IMR-90 (cell line): ENCODE results near the gene FOSB.

Experiments used
- BHLHE40 ChIP-seq: fragments of 150-350 bp; IDR thresholded peaks from 2 replicates; pipeline ENCODE4 v1.6.1; 2016; ENCODE audit warnings: mild to moderate bottlenecking, low read depth, low read length
- CEBPB ChIP-seq: IDR thresholded peaks from 2 replicates; pipeline ENCODE4 v1.6.1; 2012; ENCODE audit warnings: low read depth, low read length, improper control_type of control experiment
- CTCF ChIP-seq: conservative IDR thresholded peaks from 2 replicates; pipeline ENCODE4 v1.5.1; 2012; ENCODE audit warnings: mild to moderate bottlenecking, low read depth, low read length, improper control_type of control experiment
- ELK1 ChIP-seq: fragments of 150-350 bp; IDR thresholded peaks from 2 replicates; pipeline ENCODE4 v1.6.1; 2016; ENCODE audit warnings: low read depth, mild to moderate bottlenecking, low read length, moderate library complexity, borderline replicate concordance
- POLR2A ChIP-seq: IDR thresholded peaks from 2 replicates; pipeline ENCODE4 v1.6.1; 2012; ENCODE audit warnings: mild to moderate bottlenecking, low read depth, low read length
- RFX5 ChIP-seq: IDR thresholded peaks from 2 replicates; pipeline ENCODE4 v1.8.0; 2012; ENCODE audit warnings: low read depth, mild to moderate bottlenecking, low read length, moderate library complexity
- SMC3 ChIP-seq: fragments of 150-350 bp; IDR thresholded peaks from 2 replicates; pipeline ENCODE4 v1.6.1; 2016; ENCODE audit warnings: low read depth, mild to moderate bottlenecking, antibody characterized with exemption, low read length, moderate library complexity
- USF2 ChIP-seq: fragments of 150-350 bp; IDR thresholded peaks from 2 replicates; pipeline ENCODE4 v1.6.1; 2017; ENCODE audit warnings: mild to moderate bottlenecking, antibody characterized with exemption, low read length, low read depth

- TF ChIP-seq CTCF (no peak), BHLHE40 (no peak), CEBPB (no peak), SMC3 (no peak), POLR2A (no peak), USF2 (peak; percentile 75), ELK1 (no peak), RFX5 (no peak)
Measured at GRCh38 chr19:45501730-45502014, 33.9 kb downstream of the FOSB start.
